Thyroid gland (tissue), 4 donors: Measurements from ENCODE around the gene HOMER3.

Source experiments
- CTCF ChIP-seq, 6 experiments: fragments of 200-600 bp in 3 of 6; fragments of 450-650 bp in 3 of 6; sonication (generic) in 3 of 6; IDR thresholded peaks; one replicate each; pipeline ENCODE4 v1.5.1; 2016 to 2019; ENCODE audit warnings: antibody characterized with exemption in 6 of 6, mild to moderate bottlenecking in 2 of 6, inconsistent platforms in 1 of 6, moderate library complexity in 1 of 6
- POLR2A ChIP-seq, 2 donors: fragments of 450-650 bp; IDR thresholded peaks; one replicate each; pipeline ENCODE4 v1.6.1; 2017; ENCODE audit warnings: antibody characterized with exemption in 2 of 2, mild to moderate bottlenecking in 2 of 2, moderate library complexity in 1 of 2

DNA sequence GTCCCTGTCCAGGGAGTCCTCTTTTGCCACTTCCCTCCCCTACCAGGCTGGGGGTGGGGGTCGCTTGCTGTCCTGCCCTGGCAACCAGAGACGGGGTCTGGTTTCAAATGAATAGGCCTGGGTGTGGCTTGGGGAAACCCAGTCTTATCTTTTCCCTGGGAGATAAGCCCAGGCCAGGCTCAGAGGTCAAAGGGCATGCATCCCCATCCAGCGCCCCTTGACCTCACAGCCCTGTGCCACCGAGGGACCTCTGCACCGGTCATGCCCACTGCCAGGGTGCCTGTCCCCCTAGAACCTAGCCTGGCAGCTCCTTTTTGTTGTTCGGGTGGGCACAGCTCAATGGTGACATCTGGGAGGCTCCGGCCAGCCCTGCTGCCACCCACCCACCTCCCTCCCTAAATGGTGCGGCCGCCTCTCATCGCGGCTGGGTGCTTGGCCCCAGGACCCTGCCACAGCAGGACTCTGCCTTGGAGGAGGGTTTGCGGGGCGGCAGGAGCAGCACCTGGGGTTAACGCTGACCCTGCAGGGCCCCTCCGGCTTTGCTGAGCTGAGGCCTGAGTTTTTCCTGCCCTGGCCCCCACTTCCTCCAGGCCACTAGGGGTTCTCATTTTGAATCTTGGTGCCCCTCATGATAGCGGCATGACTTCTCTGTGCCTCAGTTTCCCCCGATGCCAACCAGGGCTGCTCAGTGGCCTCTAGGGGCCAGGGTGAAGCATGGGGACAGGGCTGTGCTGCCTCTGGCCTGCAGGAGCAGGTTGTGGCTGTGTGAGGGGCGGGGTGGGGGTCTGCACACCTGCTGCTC lies 42.2 kb downstream of the HOMER3 start:
- TF ChIP-seq CTCF (IDR thresholded peaks at IDR 0.05) (no peak), POLR2A (IDR thresholded peaks at IDR 0.05) (no peak)
